Neural progenitor cell (in vitro differentiated cells): ENCODE measurements around the gene ZCCHC7. TPM values are rescaled to one million over a fixed set of nuclear protein-coding genes. Genes with fewer than 3 reads are reported as not detected.

Experiments
- DNase-seq: peaks from one replicate; pipeline ENCODE4 v3.0.0-alpha.2; 2016; ENCODE audit warnings: low spot score
- H2AFZ ChIP-seq: fragments of 200-600 bp; sonication (generic); replicated peaks from 2 replicates; pipeline ENCODE4 v1.6.1; 2016; ENCODE audit warnings: antibody characterized with exemption
- H3F3A ChIP-seq: fragments of 200-600 bp; sonication (generic); 2 replicates; pipeline ENCODE4 v1.6.1; 2016; ENCODE audit warnings: antibody characterized with exemption, low read depth
- H3K27ac ChIP-seq: fragments of 200-600 bp; sonication (generic); 2 replicates; pipeline ENCODE4 v1.5.1; 2016; ENCODE audit warnings: mild to moderate bottlenecking
- H3K27me3 ChIP-seq: fragments of 200-600 bp; sonication (generic); 2 replicates; pipeline ENCODE4 v1.6.1; 2016; ENCODE audit warnings: mild to moderate bottlenecking, moderate library complexity
- H3K36me3 ChIP-seq: fragments of 200-600 bp; sonication (generic); 2 replicates; pipeline ENCODE4 v1.5.1; 2016
- H3K4me1 ChIP-seq: fragments of 200-600 bp; sonication (generic); 2 replicates; pipeline ENCODE4 v1.6.1; 2016; ENCODE audit warnings: mixed run types
- H3K4me2 ChIP-seq: fragments of 200-600 bp; sonication (generic); 2 replicates; pipeline ENCODE4 v1.6.1; 2016
- H3K4me3 ChIP-seq: fragments of 200-600 bp; sonication (generic); 2 replicates; pipeline ENCODE4 v1.5.1; 2016
- H3K79me2 ChIP-seq: fragments of 200-600 bp; sonication (generic); 2 replicates; pipeline ENCODE4 v1.6.1; 2016; ENCODE audit warnings: low read depth
- H3K9ac ChIP-seq: fragments of 200-600 bp; sonication (generic); 2 replicates; pipeline ENCODE4 v1.6.1; 2016
- H3K9me3 ChIP-seq: fragments of 200-600 bp; sonication (generic); 2 replicates; pipeline ENCODE4 v1.5.1; 2016; ENCODE audit warnings: low read depth
- H4K20me1 ChIP-seq: fragments of 200-600 bp; sonication (generic); 2 replicates; pipeline ENCODE4 v1.6.1; 2016; ENCODE audit warnings: low read depth
- H3K27ac Mint-ChIP-seq: 3 replicates; pipeline ENCODE4 v1.8.0; 2021; ENCODE audit warnings: mixed read lengths
- H3K27me3 Mint-ChIP-seq: 2 replicates; pipeline ENCODE4 v1.8.0; 2022; ENCODE audit warnings: low read depth, mild to moderate bottlenecking, inconsistent platforms, moderate library complexity, mixed read lengths; ENCODE audit not compliant: insufficient read depth
- H3K36me3 Mint-ChIP-seq: 3 replicates; pipeline ENCODE4 v1.8.0; 2021; ENCODE audit warnings: mixed read lengths
- H3K4me1 Mint-ChIP-seq: 3 replicates; pipeline ENCODE4 v1.8.0; 2021; ENCODE audit warnings: mixed read lengths
- H3K4me3 Mint-ChIP-seq: 3 replicates; pipeline ENCODE4 v1.8.0; 2021; ENCODE audit warnings: mild to moderate bottlenecking, moderate library complexity, mixed read lengths
- H3K9me3 Mint-ChIP-seq: 3 replicates; pipeline ENCODE4 v1.8.0; 2020; ENCODE audit warnings: mixed read lengths
- CTCF ChIP-seq: fragments of 200-600 bp; sonication (generic); IDR thresholded peaks from 2 replicates; pipeline ENCODE4 v1.5.1; 2017; ENCODE audit warnings: antibody characterized with exemption, mild to moderate bottlenecking
- EZH2 ChIP-seq: fragments of 200-600 bp; sonication (generic); IDR thresholded peaks from 2 replicates; pipeline ENCODE4 v1.6.1; 2017; ENCODE audit warnings: antibody characterized with exemption, mild to moderate bottlenecking, moderate library complexity
- EZH2phosphoT487 ChIP-seq: fragments of 200-600 bp; sonication (generic); IDR thresholded peaks from 2 replicates; pipeline ENCODE4 v1.6.1; 2017; ENCODE audit warnings: antibody characterized with exemption
- total RNA-seq: library from RNA; depleted of rRNA; stranded (reverse); fragments of >200 nt; gene quantifications from 2 replicates; pipeline ENCODE4 v1.2.3, GENCODE V29; 2015; ENCODE audit warnings: low replicate concordance

ZCCHC7 gene
- total RNA-seq, 1 donor from 2014 or later, result 27.6 TPM

GRCh38 chr9:37094751-37095150, 25.6 kb upstream of the ZCCHC7 start:
- H3K27me3 ChIP-seq, result no peaks in the 10 kb centered on the region
- H3K4me2 ChIP-seq, result no peak overlapping the region
- Mint-ChIP-seq H3K36me3 (no peaks in the 10 kb centered on the region), H3K4me3 (no peak overlapping the region), H3K9me3 (no peaks in the 10 kb centered on the region), H3K27ac (no peak overlapping the region), H3K27me3 (no peaks in the 10 kb centered on the region), H3K4me1 (no peaks in the 10 kb centered on the region)
- DNase-seq, result no peak
- H3K4me1 ChIP-seq, result no peaks in the 10 kb centered on the region
- H2AFZ ChIP-seq, result no peak overlapping the region
- no peaks in the 10 kb centered on the region for H4K20me1 ChIP-seq
- H3K36me3 ChIP-seq, result no peaks in the 10 kb centered on the region
- no peaks in the 10 kb centered on the region for H3K79me2 ChIP-seq
- no peaks in the 10 kb centered on the region for H3K9me3 ChIP-seq
- TF ChIP-seq EZH2 (no peak), EZH2phosphoT487 (no peak), CTCF (no peak)
- H3K4me3 ChIP-seq, result no peak overlapping the region
- peaks cover 5% of the 10 kb centered on the region for H3F3A ChIP-seq
- no peak overlapping the region for H3K9ac ChIP-seq
- no peak overlapping the region for H3K27ac ChIP-seq

GRCh38 chr9:37096628-37097027, 23.7 kb upstream of the ZCCHC7 start:
- no peaks in the 10 kb centered on the region for H4K20me1 ChIP-seq
- H3K9me3 ChIP-seq, result no peaks in the 10 kb centered on the region
- Mint-ChIP-seq H3K27ac (no peak overlapping the region), H3K36me3 (no peaks in the 10 kb centered on the region), H3K9me3 (no peaks in the 10 kb centered on the region), H3K4me1 (peaks cover 11% of the 10 kb centered on the region), H3K4me3 (no peak overlapping the region), H3K27me3 (no peaks in the 10 kb centered on the region)
- TF ChIP-seq EZH2 (no peak), EZH2phosphoT487 (no peak), CTCF (no peak)
- no peaks in the 10 kb centered on the region for H3K79me2 ChIP-seq
- H3K27me3 ChIP-seq, result no peaks in the 10 kb centered on the region
- no peaks in the 10 kb centered on the region for H3K36me3 ChIP-seq
- H2AFZ ChIP-seq, result no peak overlapping the region
- no peak overlapping the region for H3K9ac ChIP-seq
- no peak overlapping the region for H3K4me2 ChIP-seq
- no peak overlapping the region for H3K27ac ChIP-seq
- H3F3A ChIP-seq, result peaks cover 3% of the 10 kb centered on the region
- H3K4me1 ChIP-seq, result no peaks in the 10 kb centered on the region
- H3K4me3 ChIP-seq, result no peak overlapping the region
- DNase-seq, result no peak

GRCh38 chr9:37097294-37097693, 23.1 kb upstream of the ZCCHC7 start:
- H3K9ac ChIP-seq, result no peak overlapping the region
- H3K79me2 ChIP-seq, result no peaks in the 10 kb centered on the region
- peaks cover under 1% of the 10 kb centered on the region for H3K27me3 Mint-ChIP-seq
- H3K4me1 ChIP-seq, result no peaks in the 10 kb centered on the region
- no peaks in the 10 kb centered on the region for H3K36me3 Mint-ChIP-seq
- no peak for TF ChIP-seq EZH2phosphoT487
- TF ChIP-seq CTCF, result no peak
- TF ChIP-seq EZH2, result no peak
- H3K36me3 ChIP-seq, result no peaks in the 10 kb centered on the region
- DNase-seq, result no peak
- no peaks in the 10 kb centered on the region for H3K9me3 ChIP-seq
- H3K4me1 Mint-ChIP-seq, result peaks cover 11% of the 10 kb centered on the region
- no peaks in the 10 kb centered on the region for H3K9me3 Mint-ChIP-seq
- H3K27ac Mint-ChIP-seq, result no peak overlapping the region
- no peak overlapping the region for H3K4me2 ChIP-seq
- no peaks in the 10 kb centered on the region for H3F3A ChIP-seq
- no peak overlapping the region for H3K4me3 Mint-ChIP-seq
- H4K20me1 ChIP-seq, result no peaks in the 10 kb centered on the region
- no peak overlapping the region for H3K27ac ChIP-seq
- H3K4me3 ChIP-seq, result no peak overlapping the region
- no peak overlapping the region for H2AFZ ChIP-seq
- H3K27me3 ChIP-seq, result no peaks in the 10 kb centered on the region

- no peak overlapping the region for H3K4me2 ChIP-seq
- no peak overlapping the region for H3K4me3 ChIP-seq
- no peaks in the 10 kb centered on the region for H3K9me3 Mint-ChIP-seq
- H3K79me2 ChIP-seq, result no peaks in the 10 kb centered on the region
- peaks cover 3% of the 10 kb centered on the region for H3K27me3 Mint-ChIP-seq
- H3K27me3 ChIP-seq, result no peaks in the 10 kb centered on the region
- H3K4me3 Mint-ChIP-seq, result no peak overlapping the region
- H3K4me1 Mint-ChIP-seq, result peaks cover 11% of the 10 kb centered on the region
- no peaks in the 10 kb centered on the region for H3K36me3 ChIP-seq
- H3K36me3 Mint-ChIP-seq, result no peaks in the 10 kb centered on the region
- no peak for TF ChIP-seq EZH2
- TF ChIP-seq CTCF, result no peak
- no peak for TF ChIP-seq EZH2phosphoT487
- H3K27ac ChIP-seq, result no peak overlapping the region
- H3K4me1 ChIP-seq, result no peaks in the 10 kb centered on the region
- no peak overlapping the region for H2AFZ ChIP-seq
- no peak overlapping the region for H3K27ac Mint-ChIP-seq
- H3F3A ChIP-seq, result no peaks in the 10 kb centered on the region
- H3K9me3 ChIP-seq, result no peaks in the 10 kb centered on the region
- H3K9ac ChIP-seq, result no peak overlapping the region
- no peaks in the 10 kb centered on the region for H4K20me1 ChIP-seq
- DNase-seq, result peak; percentile 27
Observed at GRCh38 chr9:37100327-37100726, 20.0 kb upstream of the ZCCHC7 start.
